ENCODE measurements around the gene SERGEF.

Gene SERGEF

DNA sequence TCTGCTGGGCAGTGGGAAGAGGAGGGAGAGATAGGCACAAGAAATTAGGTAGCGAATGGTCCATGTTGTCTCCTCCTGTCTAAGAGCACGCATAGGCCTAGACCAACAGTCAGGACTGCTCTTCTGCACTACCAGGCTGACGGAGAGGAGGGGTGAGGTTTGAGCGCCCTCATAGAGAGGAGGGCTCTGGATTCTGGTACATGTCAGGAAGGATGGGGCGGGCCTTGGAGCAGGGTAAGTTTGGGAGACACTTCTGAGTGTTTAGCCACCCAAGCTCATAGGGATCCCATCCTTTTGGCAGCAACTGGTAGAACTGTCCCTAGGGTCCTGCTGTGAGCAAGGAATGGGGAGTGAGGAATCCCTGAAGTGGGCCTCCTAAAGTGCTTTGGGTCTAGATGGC, 217.9 kb downstream of the SERGEF start:
- H3K27ac ChIP-seq, result no peak overlapping the region
- TF ChIP-seq, protein P1, sequence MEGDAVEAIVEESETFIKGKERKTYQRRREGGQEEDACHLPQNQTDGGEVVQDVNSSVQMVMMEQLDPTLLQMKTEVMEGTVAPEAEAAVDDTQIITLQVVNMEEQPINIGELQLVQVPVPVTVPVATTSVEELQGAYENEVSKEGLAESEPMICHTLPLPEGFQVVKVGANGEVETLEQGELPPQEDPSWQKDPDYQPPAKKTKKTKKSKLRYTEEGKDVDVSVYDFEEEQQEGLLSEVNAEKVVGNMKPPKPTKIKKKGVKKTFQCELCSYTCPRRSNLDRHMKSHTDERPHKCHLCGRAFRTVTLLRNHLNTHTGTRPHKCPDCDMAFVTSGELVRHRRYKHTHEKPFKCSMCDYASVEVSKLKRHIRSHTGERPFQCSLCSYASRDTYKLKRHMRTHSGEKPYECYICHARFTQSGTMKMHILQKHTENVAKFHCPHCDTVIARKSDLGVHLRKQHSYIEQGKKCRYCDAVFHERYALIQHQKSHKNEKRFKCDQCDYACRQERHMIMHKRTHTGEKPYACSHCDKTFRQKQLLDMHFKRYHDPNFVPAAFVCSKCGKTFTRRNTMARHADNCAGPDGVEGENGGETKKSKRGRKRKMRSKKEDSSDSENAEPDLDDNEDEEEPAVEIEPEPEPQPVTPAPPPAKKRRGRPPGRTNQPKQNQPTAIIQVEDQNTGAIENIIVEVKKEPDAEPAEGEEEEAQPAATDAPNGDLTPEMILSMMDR (conservative IDR thresholded peaks at IDR 0.05), result no peak

DNA sequence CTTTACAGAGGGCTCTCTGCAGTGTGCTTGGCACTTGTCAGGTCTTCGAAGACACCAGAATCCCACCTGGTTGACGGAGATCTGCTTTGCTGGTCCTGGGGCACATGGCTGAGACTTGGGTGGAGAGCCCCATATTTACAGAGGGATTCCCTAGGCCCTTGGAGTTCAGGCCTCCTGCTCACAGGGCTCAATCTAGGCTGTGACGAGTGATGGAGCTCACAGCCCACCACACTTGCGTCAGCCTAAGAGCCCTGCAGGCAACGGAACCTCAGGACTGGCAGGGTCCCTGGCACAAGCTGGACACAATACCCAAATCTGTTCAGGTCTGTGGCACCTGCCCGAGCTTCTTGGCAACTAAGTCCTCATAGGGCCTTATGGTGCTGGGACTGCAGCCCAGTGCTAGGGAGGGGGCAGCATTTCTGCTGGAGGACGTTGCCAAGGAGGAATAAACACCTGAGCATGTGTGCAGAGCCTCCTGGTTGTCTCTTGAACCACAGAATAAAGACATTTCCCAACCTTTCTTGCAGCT, 219.1 kb downstream of the SERGEF start:
- TF ChIP-seq, protein P1 (conservative IDR thresholded peaks at IDR 0.05), result no peak
- no peak overlapping the region for H3K27ac ChIP-seq

DNA sequence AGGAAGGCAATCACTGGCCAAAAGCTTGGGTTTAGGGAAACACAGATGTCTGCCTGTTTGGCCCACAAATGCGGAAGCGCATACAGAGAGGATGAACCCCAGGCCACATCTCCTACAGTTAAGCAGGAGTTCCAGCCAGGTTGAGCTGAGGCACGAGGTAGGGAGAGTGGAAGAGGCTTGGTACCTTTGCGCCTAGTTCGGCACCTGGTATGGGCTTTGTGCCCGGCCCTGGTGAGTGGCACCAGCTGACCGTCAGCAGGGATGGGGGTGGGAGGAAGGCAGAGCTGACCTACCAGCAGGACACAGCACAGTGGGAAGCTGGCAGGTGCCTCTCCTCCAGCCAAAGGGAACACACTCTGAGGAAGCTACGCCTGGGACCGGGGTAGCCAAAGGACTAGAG, 220.7 kb downstream of the SERGEF start:
- TF ChIP-seq, protein P1 (conservative IDR thresholded peaks at IDR 0.05), result no peak

DNA sequence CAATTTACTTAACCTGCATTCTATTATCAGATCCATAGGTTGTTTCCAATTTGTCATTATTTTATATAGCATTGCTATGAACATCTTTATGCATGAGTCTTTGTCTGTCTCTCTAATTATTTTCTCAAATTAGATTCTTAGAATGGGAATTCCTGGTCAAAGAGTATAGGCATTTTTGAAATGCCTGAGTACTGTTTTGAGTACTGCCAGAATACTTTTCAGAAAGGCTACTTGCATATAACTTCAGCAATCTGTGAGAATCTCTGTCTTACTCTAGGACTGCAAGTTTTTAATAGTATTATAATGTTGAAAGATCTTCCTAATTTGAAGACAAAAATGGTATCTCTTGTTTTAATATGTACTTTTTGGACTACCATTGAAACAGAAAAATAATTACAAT, 221.7 kb downstream of the SERGEF start:
- TF ChIP-seq, protein P1 (conservative IDR thresholded peaks at IDR 0.05), result no peak
- H3K27ac ChIP-seq, result no peak overlapping the region

More for the DNA sequence above, 220.7 kb downstream of the SERGEF start:
- H3K27ac ChIP-seq, result no peak overlapping the region

DNA sequence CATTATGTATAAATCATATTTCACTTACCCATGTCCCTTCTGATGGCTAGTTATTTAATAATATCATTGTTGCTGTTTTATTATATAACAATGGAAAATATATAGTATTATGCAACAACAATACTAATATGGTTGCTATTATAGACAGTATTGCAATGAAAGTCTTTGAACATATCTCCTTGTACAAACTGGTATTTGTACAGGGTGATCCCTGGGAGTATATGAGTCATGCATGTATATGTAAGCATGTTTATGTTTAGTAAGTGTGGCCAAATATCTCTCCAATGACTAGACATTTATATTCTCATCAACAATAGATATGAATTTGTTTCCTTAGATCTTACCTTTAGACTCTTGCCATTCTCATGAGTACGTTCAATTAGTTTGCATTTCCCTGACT, 222.4 kb downstream of the SERGEF start:
- TF ChIP-seq, protein P1 (conservative IDR thresholded peaks at IDR 0.05), result no peak

DNA sequence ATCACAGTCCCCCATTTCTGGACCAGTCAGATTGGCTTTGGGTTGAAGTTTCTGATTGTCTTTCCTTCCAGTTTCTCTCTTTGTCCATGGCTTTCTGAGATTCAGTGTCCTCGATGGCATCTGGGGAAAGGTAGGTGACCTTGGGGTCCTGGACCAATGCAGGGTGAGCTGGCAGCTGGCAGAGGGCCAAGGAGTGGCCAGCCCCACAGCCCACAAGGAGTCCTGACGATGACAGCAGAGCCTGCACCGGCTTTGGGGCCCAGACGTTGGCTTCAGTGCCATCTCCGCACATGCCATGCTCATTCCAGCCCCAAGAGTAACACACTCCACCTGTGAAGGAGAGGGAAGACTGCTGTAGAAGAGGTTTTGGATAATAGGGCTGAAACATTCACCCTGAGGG, 224.8 kb downstream of the SERGEF start:
- TF ChIP-seq, protein P1 (conservative IDR thresholded peaks at IDR 0.05), result no peak
- H3K27ac ChIP-seq, result no peak overlapping the region

More for the DNA sequence above, 222.4 kb downstream of the SERGEF start:
- H3K27ac ChIP-seq, result no peak overlapping the region

DNA sequence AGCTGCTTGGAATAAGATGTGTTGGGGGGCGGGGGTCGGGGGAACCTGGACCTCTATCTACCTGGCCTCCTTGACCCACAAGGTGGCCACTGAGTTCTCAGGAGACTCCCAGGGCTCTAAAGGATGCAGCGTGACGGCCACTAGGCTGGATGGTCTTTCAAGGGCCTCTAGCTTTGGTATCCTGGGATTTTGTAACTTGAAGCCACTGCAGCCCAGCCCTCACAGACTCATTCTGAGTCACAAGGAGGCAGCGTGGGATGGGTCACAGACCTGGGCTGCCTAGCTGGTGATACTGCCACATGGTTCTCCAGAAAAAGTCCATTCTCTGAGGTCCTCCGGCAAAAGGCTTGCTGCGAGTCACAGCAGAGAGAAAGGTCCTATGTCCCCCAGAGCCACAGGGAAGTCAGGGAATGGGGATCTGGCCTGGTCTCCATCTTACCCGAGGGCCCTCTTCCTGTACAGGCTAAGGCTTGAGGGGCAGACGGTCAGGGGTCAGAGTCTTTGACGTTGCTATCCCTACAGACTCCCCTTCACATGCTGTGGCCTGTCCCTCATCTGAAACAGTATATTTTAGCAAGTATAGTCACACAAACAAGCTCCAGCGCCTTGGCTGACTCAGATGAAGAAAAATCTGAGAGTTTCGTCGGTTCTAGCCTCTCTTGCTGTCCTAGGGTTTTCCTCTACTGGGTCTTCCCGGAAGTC, 225.9 kb downstream of the SERGEF start:
- no peak overlapping the region for H3K27ac ChIP-seq

More for the DNA sequence above, 225.9 kb downstream of the SERGEF start:
- TF ChIP-seq, protein P1 (conservative IDR thresholded peaks at IDR 0.05), result no peak

All from VCaP (cell line).